Neural crest cell (in vitro differentiated cells): ENCODE measurements around the gene EPHA1. TPM values are rescaled to one million over a fixed set of nuclear protein-coding genes. Genes with fewer than 3 reads are reported as not detected.

Source experiments
- DNase-seq: peaks from one replicate; pipeline ENCODE4 v3.0.0; 2021; ENCODE audit warnings: low read depth, mixed read lengths, low spot score
- H3K27ac Mint-ChIP-seq: one replicate; pipeline ENCODE4 v1.8.0; 2021; ENCODE audit warnings: mild to moderate bottlenecking, mixed read lengths; ENCODE audit not compliant: unreplicated experiment
- H3K27me3 Mint-ChIP-seq: 2 replicates; pipeline ENCODE4 v1.8.0; 2021; ENCODE audit warnings: low read depth, mild to moderate bottlenecking, mixed read lengths
- H3K36me3 Mint-ChIP-seq: 2 replicates; pipeline ENCODE4 v1.8.0; 2021; ENCODE audit warnings: low read depth, mild to moderate bottlenecking, mixed read lengths
- H3K4me1 Mint-ChIP-seq: 2 replicates; pipeline ENCODE4 v1.8.0; 2021; ENCODE audit warnings: mixed read lengths
- H3K4me3 Mint-ChIP-seq: one replicate; pipeline ENCODE4 v1.8.0; 2021; ENCODE audit warnings: mild to moderate bottlenecking, mixed read lengths
- H3K9me3 Mint-ChIP-seq: 2 replicates; pipeline ENCODE4 v1.8.0; 2021; ENCODE audit warnings: mixed read lengths
- total RNA-seq: library from RNA; stranded (reverse); gene quantifications from 2 replicates; pipeline ENCODE4 v1.2.1, GENCODE V29; 2021
- TF ChIP-seq, protein P1 (sequence below): fragments of 200-600 bp; sonication (generic); conservative IDR thresholded peaks from 2 replicates; pipeline ENCODE4 v1.5.0; 2021; ENCODE audit warnings: antibody characterized with exemption, mild to moderate bottlenecking

EPHA1 gene
- total RNA-seq, 1 donor from 2014 or later, result not detected

- peaks cover 6% of the 10 kb centered on the region for H3K4me1 Mint-ChIP-seq
- H3K27me3 Mint-ChIP-seq, result no peaks in the 10 kb centered on the region
- H3K27ac Mint-ChIP-seq, result no peak overlapping the region
- TF ChIP-seq, protein P1, sequence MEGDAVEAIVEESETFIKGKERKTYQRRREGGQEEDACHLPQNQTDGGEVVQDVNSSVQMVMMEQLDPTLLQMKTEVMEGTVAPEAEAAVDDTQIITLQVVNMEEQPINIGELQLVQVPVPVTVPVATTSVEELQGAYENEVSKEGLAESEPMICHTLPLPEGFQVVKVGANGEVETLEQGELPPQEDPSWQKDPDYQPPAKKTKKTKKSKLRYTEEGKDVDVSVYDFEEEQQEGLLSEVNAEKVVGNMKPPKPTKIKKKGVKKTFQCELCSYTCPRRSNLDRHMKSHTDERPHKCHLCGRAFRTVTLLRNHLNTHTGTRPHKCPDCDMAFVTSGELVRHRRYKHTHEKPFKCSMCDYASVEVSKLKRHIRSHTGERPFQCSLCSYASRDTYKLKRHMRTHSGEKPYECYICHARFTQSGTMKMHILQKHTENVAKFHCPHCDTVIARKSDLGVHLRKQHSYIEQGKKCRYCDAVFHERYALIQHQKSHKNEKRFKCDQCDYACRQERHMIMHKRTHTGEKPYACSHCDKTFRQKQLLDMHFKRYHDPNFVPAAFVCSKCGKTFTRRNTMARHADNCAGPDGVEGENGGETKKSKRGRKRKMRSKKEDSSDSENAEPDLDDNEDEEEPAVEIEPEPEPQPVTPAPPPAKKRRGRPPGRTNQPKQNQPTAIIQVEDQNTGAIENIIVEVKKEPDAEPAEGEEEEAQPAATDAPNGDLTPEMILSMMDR, result no peak
- no peak overlapping the region for H3K4me3 Mint-ChIP-seq
- no peak for DNase-seq
- H3K9me3 Mint-ChIP-seq, result peaks cover 5% of the 10 kb centered on the region
- H3K36me3 Mint-ChIP-seq, result no peaks in the 10 kb centered on the region
Observed at GRCh38 chr7:143448429-143448828, 39.8 kb upstream of the EPHA1 start.

GRCh38 chr7:143447466-143447865 lies 38.8 kb upstream of the EPHA1 start:
- no peak overlapping the region for H3K4me3 Mint-ChIP-seq
- H3K36me3 Mint-ChIP-seq, result no peaks in the 10 kb centered on the region
- peaks cover 3% of the 10 kb centered on the region for H3K9me3 Mint-ChIP-seq
- H3K4me1 Mint-ChIP-seq, result no peaks in the 10 kb centered on the region
- H3K27me3 Mint-ChIP-seq, result no peaks in the 10 kb centered on the region
- no peak overlapping the region for H3K27ac Mint-ChIP-seq
- TF ChIP-seq, protein P1, result no peak
- no peak for DNase-seq

DNA sequence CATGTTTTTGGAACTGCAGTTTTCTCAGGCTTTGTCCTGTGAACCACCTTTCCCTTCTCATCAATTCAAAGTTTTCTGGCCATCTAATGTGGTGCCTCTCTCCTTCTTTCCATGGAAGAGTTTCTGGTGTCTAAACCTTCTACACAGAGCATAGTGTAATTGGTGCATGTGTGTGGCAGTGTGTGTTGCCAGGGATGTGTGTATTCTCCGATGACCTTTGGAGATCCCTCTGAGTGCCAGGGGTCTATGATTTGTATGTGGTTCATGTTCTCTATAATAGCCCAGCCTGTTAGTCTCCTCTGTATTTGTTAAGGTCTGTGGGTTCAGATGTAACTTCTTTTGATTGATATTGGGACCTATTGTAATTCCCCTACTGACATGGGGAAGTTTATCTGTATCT lies 36.1 kb upstream of the EPHA1 start:
- TF ChIP-seq, protein P1, result no peak
- no peaks in the 10 kb centered on the region for H3K4me1 Mint-ChIP-seq
- no peak for DNase-seq
- H3K9me3 Mint-ChIP-seq, result no peaks in the 10 kb centered on the region
- no peak overlapping the region for H3K27ac Mint-ChIP-seq
- no peaks in the 10 kb centered on the region for H3K27me3 Mint-ChIP-seq
- H3K36me3 Mint-ChIP-seq, result no peaks in the 10 kb centered on the region
- H3K4me3 Mint-ChIP-seq, result no peak overlapping the region

- Mint-ChIP-seq H3K36me3 (no peaks in the 10 kb centered on the region), H3K9me3 (no peaks in the 10 kb centered on the region), H3K27me3 (no peaks in the 10 kb centered on the region), H3K4me1 (no peaks in the 10 kb centered on the region), H3K4me3 (no peak overlapping the region), H3K27ac (no peak overlapping the region)
- DNase-seq, result no peak
- TF ChIP-seq, protein P1, result no peak
Observed at GRCh38 chr7:143444063-143444782, 35.6 kb upstream of the EPHA1 start.

DNA sequence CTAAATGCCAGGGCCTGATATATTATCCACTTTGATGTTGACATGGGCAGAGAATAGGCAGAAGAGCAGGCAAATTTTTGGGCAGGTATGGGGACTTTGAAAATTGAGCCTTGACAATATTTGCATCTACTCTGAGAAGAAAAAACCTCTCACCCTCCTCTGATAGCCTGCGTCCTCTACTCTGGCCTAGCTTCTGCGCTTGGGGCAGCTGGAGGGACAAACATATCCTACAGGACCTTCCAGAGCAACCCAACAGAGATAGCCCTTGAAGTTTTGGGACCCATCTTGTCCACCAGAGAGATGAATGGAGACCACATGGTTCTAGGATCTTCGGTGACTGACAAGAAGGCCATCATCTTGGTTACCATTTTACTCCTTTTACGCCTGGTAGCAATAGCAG lies 34.5 kb upstream of the EPHA1 start, which contains the start of gene TAS2R60:
TSS of gene TAS2R60 (plus strand) at position 301 of the 400 bp plus-strand sequence. CDS start at position 301, 0 bp downstream.
- no peak within 1 kb of the TSS for H3K4me3 Mint-ChIP-seq
- DNase-seq, result no peak
- H3K4me1 Mint-ChIP-seq, result no peaks in the 10 kb centered on the region
- H3K27ac Mint-ChIP-seq, result no peak within 1 kb of the TSS
- no peaks in the 10 kb centered on the region for H3K27me3 Mint-ChIP-seq
- TF ChIP-seq, protein P1, result no peak
- H3K36me3 Mint-ChIP-seq, result no peaks in the 10 kb centered on the region
- H3K9me3 Mint-ChIP-seq, result no peaks in the 10 kb centered on the region
